HG03575 (cell line): ENCODE measurements around the gene CBX1.
"Not testable (repeated sequence)": the region's sequence is repeated elsewhere in the genome, so short reads cannot be mapped to it uniquely, and the experiment has no call there.

Experiments used
- ATAC-seq: cut with Tn5 transposase; IDR thresholded peaks from one replicate; pipeline ENCODE4 v1.9.1; 2021; ENCODE audit not compliant: unreplicated experiment, insufficient number of reproducible peaks, low FRiP score; ENCODE audit errors: extremely low read depth

Gene CBX1

DNA sequence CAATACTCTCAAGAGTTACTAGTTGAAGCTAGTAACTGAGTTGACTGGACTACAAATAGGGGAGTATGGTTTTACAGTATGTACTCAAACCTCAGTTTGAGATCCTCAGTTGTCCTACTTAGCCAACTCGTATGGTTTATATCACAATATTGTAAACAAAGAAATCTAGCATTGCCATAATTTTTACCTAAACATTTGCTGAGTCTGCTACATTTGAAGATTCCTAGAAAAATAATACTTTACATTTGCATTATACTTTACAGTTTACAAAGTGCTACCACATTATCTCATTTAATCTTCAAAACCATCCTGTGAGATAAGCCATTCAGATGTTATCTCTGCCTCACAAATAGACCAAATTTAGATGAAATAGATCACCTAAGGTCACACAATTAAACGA lies 16.3 kb downstream of the CBX1 start:
- ATAC-seq = no peak

- no peak for ATAC-seq
These were observed 19.4 kb downstream of the CBX1 start for GRCh38 chr17:48081858-48082257.

GRCh38 chr17:48077152-48077551 lies 24.1 kb downstream of the CBX1 start:
- not testable (repeated sequence) for ATAC-seq

- ATAC-seq = no peak
These were observed 26.8 kb downstream of the CBX1 start for GRCh38 chr17:48074322-48075081.

DNA sequence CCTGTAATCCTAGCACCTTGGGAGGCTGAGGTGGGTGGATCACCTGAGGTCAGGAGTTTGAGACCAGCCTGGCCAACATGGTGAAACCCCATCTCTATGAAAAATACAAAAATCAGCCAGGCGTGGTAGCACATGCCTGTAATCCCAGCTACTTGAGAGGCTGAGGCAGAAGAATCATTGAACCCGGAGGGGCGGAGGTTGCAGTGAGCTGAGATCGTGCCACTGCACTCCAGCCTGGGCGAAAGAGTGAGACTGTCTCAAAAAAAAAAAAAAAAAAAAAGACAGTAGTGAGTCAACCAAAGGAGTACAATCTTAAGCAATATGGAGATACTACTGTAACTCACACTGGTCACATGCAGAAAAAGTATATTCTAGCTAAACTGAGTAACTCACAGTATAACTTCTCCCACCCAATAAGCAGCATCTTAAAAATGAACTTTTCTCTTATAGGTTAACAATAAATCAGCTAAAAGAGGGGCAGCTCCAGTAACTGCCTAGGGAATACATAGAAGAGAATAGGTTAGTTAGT lies 27.6 kb downstream of the CBX1 start:
- not testable (repeated sequence) for ATAC-seq

DNA sequence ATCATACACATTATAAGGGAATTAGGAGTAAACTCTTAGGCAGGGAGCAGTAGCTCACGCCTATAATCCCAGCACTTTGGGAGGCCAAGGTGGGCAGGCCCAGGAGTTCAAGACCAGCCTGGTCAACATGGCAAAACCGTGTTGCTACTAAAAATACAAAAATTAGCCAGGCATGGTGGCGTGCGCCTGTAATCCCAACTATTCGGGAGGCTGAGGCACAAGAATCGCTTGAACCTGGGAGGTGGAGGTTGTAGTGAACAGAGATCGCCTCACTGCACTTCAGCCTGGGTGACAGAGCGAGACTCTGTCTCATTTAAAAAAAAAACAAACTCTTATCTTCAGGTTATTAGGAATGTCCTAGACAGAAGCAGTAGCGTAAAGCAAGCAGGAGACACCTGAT lies 28.5 kb downstream of the CBX1 start:
- ATAC-seq = not testable (repeated sequence)

GRCh38 chr17:48071654-48072053 lies 29.6 kb downstream of the CBX1 start:
- ATAC-seq = no peak

DNA sequence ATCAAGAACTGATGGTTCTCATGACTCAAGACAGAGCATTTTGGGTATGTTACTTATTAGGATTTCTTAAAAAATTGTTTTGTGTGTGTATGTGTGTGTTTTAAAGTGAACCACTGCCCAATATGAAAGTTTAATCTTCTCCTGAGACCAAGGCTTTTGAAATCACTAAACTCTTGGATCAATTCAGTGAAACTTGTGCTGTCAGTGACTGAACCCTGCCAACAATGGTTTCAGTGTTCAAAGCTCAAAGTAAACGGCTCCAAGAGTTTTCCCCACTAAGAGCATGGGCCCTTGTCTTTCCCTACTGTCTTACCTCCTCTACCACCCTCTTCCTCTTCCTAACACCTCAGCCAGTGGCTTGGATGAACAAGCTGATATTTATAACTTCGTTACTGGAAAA lies 31.1 kb downstream of the CBX1 start:
- ATAC-seq = no peak

DNA sequence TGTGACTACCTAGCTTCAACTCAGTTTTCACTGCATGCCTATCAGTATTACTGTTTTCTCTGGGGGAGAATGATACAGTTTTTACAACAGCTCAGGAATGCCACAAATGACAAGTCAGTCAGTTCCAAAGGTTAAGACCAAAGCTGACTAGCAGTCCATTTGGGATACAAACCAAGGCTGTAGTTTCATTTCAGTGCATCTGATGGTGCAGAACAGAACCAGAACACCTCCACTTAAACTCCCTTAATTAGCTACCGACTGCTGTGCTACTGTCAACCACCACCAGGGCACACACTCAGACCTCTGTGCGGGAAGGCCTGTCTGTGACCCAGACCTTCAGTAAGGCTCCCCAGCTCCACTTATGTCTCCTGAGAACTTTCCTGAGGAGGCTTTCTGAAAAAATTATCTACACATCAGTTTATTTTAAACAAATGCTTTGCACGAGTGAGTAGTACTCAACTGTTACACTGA lies 32.8 kb downstream of the CBX1 start:
- no peak for ATAC-seq

DNA sequence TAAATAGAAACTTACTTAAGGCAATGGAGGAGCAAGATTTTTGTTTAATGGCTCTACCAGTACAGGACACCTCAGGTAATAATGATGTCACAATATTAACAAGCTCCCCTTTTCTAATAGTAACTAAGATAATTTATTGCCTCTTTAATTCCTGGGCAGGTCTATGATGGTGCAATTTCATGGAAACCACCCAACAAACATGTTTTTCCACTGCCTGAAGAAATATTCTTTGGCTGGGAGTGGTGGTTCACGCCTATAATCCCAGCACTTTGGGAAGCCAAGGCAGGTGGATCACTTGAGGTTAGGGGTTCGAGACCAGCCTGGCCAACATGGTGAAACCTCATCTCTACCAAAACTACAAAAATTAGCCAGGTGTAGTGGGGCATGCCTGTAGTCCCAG lies 33.5 kb downstream of the CBX1 start:
- ATAC-seq = not testable (repeated sequence)

- ATAC-seq = no peak
These were observed 34.0 kb downstream of the CBX1 start for GRCh38 chr17:48067245-48067644.

- no peak for ATAC-seq
These were observed 34.6 kb downstream of the CBX1 start for GRCh38 chr17:48066656-48067055.

DNA sequence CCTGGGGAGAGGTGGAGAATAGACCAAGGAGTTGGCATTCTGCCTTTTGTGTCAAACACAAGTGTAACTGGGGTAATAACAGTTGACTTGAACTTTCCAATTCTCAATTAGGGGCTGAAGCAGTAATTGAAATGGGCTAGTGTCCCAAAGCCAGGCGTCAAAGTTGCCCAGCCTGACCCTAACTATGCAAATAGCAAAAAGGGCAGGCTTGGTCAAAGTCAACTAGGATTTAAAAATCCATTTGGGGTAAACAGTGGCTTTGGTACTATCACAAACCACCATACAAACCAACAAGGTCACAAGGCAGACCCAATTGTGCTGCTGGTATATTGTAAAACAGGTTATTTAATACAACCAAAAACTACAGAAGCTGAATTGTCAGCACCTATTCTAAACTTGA lies 35.1 kb downstream of the CBX1 start:
- ATAC-seq = no peak

- no peak for ATAC-seq
These were observed 36.6 kb downstream of the CBX1 start for GRCh38 chr17:48064638-48065037.

- no peak for ATAC-seq
These were observed 39.0 kb downstream of the CBX1 start for GRCh38 chr17:48062273-48062672.

- no peak for ATAC-seq
These were observed 41.0 kb downstream of the CBX1 start for GRCh38 chr17:48060249-48060648.

GRCh38 chr17:48059125-48059668 lies 42.1 kb downstream of the CBX1 start:
- ATAC-seq = no peak

GRCh38 chr17:48058393-48059124 lies 42.7 kb downstream of the CBX1 start:
- ATAC-seq = no peak

DNA sequence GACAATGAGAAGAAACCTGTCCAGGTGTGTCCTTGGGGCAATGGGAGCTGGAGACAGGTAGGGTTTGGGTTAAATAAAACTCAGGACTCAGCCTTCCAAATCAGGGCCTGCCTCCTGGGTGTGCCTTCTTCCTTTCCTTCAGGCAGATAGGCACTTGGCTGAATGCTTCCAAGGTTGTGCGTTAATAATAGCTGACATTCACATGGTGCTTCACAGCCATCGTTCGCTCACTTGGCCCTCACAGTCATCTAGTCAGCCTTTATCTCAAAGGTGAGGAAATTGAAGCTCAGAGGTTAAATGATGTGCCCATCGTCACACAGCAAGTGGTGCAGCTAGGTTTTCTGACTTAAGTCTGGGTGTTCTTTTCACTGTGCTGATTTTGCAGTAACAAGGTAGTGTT lies 43.7 kb downstream of the CBX1 start:
- no peak for ATAC-seq

- no peak for ATAC-seq
These were observed 44.4 kb downstream of the CBX1 start for GRCh38 chr17:48056879-48057278.
